OCI-LY1 (cell line): ENCODE measurements around the gene GPR27.

Experiments
- EZH2 ChIP-seq: fragments of 200-600 bp; sonication (generic), shearing (Covaris generic); IDR thresholded peaks from 2 replicates; pipeline ENCODE4 v1.8.0; 2017; ENCODE audit warnings: borderline replicate concordance, mixed run types, mild to moderate bottlenecking, antibody characterized with exemption, low read length, moderate library complexity, mixed read lengths
- TF ChIP-seq, protein P1 (sequence below): fragments of 200-600 bp; sonication (generic), shearing (Covaris generic); IDR thresholded peaks from 2 replicates; pipeline ENCODE4 v1.5.1; 2017; ENCODE audit warnings: mild to moderate bottlenecking, antibody characterized with exemption, low read length, moderate library complexity, mixed read lengths

DNA sequence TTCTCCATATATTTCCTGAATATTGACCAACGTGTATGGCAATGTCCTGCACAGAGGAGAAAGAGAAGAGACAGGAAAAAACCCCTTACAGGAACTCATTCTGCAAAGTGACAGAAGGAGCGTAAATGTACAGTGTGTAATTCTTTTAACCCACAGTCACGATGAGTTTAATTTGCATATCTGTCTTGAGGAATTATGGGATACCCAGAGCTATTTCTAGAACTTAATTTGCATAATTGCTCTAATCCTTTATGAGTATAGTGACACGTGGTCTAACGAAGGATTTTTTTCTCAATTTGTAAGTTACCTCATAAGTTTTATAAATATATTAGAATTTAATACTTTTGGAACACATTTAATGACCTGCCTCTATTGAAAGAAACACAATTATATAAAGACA is 9.8 kb downstream of the GPR27 start:
- TF ChIP-seq, protein P1, sequence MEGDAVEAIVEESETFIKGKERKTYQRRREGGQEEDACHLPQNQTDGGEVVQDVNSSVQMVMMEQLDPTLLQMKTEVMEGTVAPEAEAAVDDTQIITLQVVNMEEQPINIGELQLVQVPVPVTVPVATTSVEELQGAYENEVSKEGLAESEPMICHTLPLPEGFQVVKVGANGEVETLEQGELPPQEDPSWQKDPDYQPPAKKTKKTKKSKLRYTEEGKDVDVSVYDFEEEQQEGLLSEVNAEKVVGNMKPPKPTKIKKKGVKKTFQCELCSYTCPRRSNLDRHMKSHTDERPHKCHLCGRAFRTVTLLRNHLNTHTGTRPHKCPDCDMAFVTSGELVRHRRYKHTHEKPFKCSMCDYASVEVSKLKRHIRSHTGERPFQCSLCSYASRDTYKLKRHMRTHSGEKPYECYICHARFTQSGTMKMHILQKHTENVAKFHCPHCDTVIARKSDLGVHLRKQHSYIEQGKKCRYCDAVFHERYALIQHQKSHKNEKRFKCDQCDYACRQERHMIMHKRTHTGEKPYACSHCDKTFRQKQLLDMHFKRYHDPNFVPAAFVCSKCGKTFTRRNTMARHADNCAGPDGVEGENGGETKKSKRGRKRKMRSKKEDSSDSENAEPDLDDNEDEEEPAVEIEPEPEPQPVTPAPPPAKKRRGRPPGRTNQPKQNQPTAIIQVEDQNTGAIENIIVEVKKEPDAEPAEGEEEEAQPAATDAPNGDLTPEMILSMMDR = no peak
- no peak for TF ChIP-seq EZH2
